IMR-90 (cell line): ENCODE measurements around the gene FAM53B.

ENCODE experiments used
- BHLHE40 ChIP-seq: fragments of 150-350 bp; IDR thresholded peaks from 2 replicates; pipeline ENCODE4 v1.6.1; 2016; ENCODE audit warnings: mild to moderate bottlenecking, low read depth, low read length
- FOS ChIP-seq: fragments of 150-350 bp; IDR thresholded peaks from 2 replicates; pipeline ENCODE4 v1.6.1; 2016; ENCODE audit warnings: low read depth, low read length
- MAFK ChIP-seq: IDR thresholded peaks from 2 replicates; pipeline ENCODE4 v1.6.1; 2012; ENCODE audit warnings: low read depth, low read length, improper control_type of control experiment
- MAZ ChIP-seq: IDR thresholded peaks from 2 replicates; pipeline ENCODE4 v1.6.1; 2012; ENCODE audit warnings: low read depth, mild to moderate bottlenecking, low read length, improper control_type of control experiment, moderate library complexity, borderline replicate concordance
- POLR2A ChIP-seq: IDR thresholded peaks from 2 replicates; pipeline ENCODE4 v1.6.1; 2012; ENCODE audit warnings: mild to moderate bottlenecking, low read depth, low read length
- RAD21 ChIP-seq: IDR thresholded peaks from 2 replicates; pipeline ENCODE4 v1.6.1; 2012; ENCODE audit warnings: low read length, improper control_type of control experiment
- RCOR1 ChIP-seq: IDR thresholded peaks from 2 replicates; pipeline ENCODE4 v1.6.1; 2012; ENCODE audit warnings: mild to moderate bottlenecking, low read length, improper control_type of control experiment; ENCODE audit not compliant: insufficient replicate concordance
- RFX5 ChIP-seq: IDR thresholded peaks from 2 replicates; pipeline ENCODE4 v1.8.0; 2012; ENCODE audit warnings: low read depth, mild to moderate bottlenecking, low read length, moderate library complexity
- SMC3 ChIP-seq: fragments of 150-350 bp; IDR thresholded peaks from 2 replicates; pipeline ENCODE4 v1.6.1; 2016; ENCODE audit warnings: low read depth, mild to moderate bottlenecking, antibody characterized with exemption, low read length, moderate library complexity
- TF ChIP-seq, protein P1 (sequence below): fragments of 150-350 bp; IDR thresholded peaks from 2 replicates; pipeline ENCODE4 v1.6.1; 2017; ENCODE audit warnings: mild to moderate bottlenecking, antibody characterized with exemption, low read length, low read depth
- TF ChIP-seq, protein P2 (sequence below): conservative IDR thresholded peaks from 2 replicates; pipeline ENCODE4 v1.5.1; 2012; ENCODE audit warnings: mild to moderate bottlenecking, low read depth, low read length, improper control_type of control experiment
- TF ChIP-seq, protein P3 (sequence below): fragments of 150-350 bp; IDR thresholded peaks from 2 replicates; pipeline ENCODE4 v1.6.1; 2016; ENCODE audit warnings: low read depth, mild to moderate bottlenecking, low read length, moderate library complexity, borderline replicate concordance

DNA sequence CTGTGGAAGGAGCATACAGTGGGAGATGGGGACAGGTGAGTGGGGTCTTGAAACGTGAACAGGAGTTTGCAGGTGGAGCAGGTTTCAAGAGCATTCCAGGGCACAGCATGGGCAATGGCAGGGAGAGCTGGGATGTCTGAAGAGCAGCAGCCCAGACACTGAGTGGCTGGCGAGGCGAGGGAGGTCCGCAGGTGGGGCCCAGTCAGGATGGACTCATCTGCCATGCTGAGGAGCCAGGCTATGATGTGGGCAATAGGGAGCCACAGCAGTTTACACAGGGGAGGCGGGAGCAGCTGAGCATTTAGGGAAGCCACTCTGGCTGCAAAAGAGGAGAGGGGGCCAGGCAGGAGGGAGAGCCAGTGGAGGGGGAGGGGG lies 138.7 kb downstream of the FAM53B start:
- TF ChIP-seq, protein P1, sequence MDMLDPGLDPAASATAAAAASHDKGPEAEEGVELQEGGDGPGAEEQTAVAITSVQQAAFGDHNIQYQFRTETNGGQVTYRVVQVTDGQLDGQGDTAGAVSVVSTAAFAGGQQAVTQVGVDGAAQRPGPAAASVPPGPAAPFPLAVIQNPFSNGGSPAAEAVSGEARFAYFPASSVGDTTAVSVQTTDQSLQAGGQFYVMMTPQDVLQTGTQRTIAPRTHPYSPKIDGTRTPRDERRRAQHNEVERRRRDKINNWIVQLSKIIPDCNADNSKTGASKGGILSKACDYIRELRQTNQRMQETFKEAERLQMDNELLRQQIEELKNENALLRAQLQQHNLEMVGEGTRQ = no peak
- TF ChIP-seq POLR2A (no peak), RAD21 (no peak), SMC3 (no peak), RCOR1 (no peak), RFX5 (no peak), BHLHE40 (no peak), MAFK (no peak), MAZ (no peak), FOS (no peak)
- TF ChIP-seq, protein P2, sequence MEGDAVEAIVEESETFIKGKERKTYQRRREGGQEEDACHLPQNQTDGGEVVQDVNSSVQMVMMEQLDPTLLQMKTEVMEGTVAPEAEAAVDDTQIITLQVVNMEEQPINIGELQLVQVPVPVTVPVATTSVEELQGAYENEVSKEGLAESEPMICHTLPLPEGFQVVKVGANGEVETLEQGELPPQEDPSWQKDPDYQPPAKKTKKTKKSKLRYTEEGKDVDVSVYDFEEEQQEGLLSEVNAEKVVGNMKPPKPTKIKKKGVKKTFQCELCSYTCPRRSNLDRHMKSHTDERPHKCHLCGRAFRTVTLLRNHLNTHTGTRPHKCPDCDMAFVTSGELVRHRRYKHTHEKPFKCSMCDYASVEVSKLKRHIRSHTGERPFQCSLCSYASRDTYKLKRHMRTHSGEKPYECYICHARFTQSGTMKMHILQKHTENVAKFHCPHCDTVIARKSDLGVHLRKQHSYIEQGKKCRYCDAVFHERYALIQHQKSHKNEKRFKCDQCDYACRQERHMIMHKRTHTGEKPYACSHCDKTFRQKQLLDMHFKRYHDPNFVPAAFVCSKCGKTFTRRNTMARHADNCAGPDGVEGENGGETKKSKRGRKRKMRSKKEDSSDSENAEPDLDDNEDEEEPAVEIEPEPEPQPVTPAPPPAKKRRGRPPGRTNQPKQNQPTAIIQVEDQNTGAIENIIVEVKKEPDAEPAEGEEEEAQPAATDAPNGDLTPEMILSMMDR = no peak
- TF ChIP-seq, protein P3, sequence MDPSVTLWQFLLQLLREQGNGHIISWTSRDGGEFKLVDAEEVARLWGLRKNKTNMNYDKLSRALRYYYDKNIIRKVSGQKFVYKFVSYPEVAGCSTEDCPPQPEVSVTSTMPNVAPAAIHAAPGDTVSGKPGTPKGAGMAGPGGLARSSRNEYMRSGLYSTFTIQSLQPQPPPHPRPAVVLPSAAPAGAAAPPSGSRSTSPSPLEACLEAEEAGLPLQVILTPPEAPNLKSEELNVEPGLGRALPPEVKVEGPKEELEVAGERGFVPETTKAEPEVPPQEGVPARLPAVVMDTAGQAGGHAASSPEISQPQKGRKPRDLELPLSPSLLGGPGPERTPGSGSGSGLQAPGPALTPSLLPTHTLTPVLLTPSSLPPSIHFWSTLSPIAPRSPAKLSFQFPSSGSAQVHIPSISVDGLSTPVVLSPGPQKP = no peak
